GM19193 (cell line): ENCODE measurements around the gene RENBP.
A peak's percentile ranks its signal among the peaks of the same experiment; 100 is the strongest.

Experiments used
- POLR2A ChIP-seq: IDR thresholded peaks from 4 replicates; pipeline ENCODE4 v1.6.1; 2011; ENCODE audit not compliant: insufficient read depth, insufficient read length; ENCODE audit errors: extremely low read depth

The RENBP gene

DNA sequence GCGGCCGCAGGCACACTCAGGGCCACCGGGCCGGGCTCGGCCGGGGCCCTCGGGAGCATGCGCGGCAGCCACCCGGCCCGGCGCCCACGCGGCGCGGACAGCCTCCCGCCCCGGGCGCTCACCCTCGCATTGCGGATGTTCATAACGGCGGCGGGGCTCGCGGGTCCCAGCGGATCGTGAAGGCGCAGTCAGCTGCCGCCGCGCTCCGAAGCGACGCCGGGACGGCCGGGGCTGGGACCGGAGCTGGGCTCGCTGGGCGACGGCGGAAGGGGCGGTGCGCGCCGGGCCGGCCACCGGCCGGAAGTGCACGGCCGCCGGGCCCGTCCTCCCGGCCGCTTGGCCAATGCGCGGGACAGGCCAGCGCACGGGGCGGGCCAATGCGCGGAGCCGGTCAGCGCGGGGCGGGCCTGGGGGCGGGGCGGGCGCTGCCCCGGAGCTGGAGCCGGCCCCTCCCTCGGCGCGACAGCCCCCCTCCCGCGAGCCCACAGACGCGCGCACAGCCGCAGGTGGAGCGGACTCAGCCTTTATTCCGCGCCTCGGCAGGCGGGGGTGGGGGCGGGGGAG is 9.6 kb downstream of the RENBP start, which contains the start of gene NAA10:
Gene NAA10 (minus strand): TSS at position 276 of the 564 bp plus-strand sequence. CDS start 133 bp downstream, at position 143.
- TF ChIP-seq POLR2A, result peak; percentile 62

DNA sequence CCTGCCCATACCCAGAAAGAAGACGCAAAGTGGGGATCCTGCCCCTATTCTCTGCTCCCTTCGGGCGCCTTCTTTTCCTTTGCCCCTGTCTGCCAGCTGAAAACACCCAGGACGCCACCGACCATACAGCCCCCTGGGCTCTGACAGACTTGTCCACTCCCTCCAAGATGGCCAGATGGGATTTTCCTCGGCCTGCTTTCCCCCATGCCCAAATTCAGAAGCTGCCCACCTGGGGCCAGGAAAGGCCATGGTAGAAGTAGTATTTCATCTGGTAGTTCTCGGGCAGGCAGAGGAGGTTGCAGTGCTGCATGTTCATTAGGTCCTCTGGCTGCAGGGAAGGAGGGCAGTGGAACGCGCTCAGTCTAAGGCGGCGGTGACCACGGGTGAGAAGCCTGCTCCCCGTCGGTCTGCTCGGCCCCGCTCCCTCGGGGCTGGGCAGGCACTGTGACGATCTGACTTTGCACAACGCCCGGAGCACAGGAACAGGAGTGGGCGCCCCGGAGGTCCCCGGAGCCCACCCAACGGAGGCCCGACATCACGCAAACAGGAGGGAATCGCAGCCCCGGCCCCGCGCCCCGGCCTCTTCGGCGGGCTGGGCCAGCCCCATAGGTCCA is 10.2 kb downstream of the RENBP start:
- no peak for TF ChIP-seq POLR2A

DNA sequence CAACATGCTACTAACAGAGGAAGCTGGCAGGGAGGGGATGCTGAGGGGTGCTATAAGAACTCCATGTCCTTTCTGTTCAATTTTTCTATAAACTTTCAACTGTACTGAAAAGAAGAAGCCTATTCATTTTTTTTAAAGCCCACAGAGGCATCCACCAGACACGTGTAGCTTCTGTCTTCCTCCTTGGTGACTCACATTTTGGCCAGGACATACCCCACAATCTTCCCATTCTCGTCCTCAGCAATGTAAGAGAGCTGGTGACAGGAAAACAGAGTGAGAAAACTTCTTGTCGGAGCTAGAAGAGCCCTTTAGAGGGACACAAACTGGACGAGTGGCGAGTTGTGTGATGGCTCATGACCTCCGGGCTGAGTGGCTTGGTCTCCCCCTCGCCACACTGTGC is 10.7 kb downstream of the RENBP start:
- TF ChIP-seq POLR2A, result no peak

DNA sequence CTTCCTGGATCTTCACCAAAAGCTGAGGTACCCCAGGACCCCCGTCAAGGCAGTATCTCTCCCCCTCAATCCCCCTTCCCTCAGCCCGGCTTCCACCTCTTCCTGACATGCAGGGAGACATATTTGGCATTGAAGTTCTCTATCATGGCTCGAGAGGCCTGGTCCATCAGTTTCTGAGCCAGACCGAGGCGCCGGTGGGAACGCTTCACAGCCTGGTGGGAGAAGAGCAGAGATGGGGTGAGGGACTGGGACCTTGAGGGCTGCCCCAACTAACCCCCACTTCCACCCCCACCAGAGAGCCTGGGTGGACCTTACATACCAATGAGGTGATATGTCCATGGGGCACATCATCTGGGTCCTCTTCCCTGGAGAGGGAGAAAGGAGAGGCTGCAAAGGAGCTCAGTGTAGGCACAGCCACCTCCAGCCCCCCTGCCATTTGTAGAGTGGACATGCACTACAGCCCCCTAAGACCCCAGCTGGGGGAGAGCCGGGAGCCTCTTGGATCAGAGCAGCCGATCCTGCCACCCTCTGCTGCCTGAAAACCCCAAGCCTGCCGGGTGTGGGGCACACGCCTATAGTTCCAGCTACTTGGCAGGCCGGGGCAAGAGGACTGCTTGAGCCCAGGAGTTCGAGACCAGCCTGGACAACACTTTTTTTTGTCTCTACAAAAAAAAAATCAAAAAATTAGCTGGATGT is 12.1 kb downstream of the RENBP start:
- TF ChIP-seq POLR2A, result no peak

DNA sequence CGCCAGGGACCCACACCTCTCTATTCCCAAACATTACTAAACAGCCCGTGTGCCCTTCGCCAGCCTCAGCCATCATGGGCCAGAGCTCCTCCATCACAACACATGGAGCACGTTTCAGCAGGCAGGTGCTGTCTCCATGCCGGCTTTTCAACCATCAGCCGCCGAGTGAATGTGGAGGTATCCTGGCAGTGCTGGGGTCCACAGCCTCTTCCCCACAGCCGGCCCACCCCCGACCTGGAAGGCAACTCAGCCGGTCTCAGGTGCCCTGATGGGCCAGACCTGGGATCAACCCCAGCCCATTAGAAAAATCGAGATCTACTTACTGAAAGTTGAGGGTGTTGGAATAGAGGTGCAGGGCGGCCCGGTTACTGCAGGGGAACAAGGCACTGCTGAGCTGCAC is 12.7 kb downstream of the RENBP start:
- no peak for TF ChIP-seq POLR2A

DNA sequence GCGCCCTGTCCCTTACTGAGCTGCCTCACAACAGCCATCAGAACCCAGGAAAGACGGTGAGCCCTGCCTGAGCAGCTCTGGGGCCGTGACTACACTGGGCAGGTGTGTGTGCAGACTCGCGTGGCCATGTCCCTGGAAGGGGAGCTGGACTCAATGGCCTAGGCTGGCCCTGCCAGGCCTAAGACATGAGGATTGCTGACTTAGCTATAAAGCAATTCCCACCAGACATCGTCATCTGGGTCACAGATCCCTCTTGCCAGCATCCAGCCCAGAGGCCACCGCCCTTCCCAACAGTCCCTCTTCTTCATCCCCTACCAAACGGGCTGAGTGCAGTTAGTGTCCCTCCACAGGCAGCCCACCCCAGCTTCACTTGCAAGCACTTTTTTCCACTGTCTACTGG is 13.3 kb downstream of the RENBP start:
- TF ChIP-seq POLR2A, result no peak

DNA sequence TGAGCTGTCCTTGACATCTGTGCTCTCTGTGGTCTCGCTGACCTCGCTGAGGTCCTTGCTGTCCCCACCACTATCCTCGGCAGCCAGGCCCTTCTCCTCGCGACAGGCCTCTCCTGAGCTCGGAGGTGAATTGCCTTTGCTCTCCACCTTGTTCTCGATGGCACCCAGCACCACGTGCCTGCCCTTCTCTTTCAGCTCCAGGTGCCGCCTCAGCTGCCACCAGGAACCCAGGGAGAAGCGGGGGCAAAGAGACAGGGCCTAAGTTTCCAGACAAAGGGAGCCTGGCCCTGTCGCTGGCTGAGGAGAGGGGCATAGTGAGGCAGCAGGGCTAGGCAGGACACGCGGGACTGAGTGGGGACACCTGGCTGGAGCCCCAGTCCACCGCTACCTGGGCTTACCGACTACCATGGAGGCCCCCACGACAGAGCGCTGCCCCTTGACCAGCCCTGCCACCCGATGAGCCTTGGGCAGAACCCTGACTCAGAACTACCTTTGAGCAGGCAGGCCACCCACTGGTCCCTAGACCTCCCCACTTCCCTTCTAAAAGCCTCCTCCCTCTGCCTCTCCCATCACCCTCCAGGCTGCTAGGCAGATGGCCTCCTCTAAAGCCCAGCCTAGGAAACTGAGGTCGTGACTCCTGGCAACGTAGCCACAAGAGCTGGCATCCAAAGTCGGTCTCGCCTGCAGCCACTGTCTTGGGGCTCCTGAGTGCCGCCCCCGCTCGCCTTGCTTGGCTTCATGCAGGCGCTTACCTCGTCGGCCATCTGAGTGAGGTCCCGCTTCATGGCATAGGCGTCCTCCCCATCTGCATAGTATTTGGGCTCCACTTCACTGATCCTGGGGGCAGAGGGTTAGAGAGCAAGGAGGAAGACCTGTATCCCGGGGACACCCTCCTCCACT is 14.2 kb downstream of the RENBP start:
- no peak for TF ChIP-seq POLR2A

DNA sequence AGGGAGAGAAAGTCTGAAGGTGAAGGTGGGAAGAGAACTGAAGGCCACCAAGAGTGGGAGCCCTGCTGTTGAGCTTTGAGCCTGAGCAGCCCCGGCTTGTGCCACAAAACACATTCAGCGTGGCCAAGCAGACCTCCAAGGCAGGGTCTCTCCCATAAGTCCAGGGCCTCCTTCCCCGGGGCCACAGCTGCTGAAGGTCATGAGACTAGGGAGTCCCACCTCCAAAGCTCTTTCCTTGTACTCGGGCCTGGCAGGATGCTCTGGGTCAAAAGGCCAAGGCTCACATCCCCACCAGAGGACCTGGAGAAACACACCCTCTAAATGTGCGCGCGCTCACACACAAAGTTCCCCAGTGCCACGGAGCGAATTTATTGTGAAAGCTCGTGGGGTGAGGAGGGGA is 14.9 kb downstream of the RENBP start:
- no peak for TF ChIP-seq POLR2A

DNA sequence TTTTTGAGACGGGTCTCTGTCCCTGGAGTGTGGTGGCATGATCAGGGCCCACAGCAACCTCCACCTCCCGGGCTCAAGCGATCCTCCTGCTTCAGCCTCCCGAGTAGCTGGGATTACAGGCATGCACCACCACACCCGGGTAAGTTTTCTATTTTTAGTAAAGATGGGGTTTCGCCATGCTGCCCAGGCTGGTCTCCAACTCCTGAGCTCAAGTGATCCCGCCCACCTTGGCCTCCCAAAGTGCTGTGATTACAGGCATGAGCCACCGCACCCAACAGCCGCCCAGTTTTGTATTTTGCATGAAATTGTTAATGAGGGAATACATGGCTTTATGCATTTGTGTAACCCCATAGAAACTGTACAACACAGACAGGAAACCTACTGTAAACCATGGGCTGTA is 15.6 kb downstream of the RENBP start:
- TF ChIP-seq POLR2A, result no peak

DNA sequence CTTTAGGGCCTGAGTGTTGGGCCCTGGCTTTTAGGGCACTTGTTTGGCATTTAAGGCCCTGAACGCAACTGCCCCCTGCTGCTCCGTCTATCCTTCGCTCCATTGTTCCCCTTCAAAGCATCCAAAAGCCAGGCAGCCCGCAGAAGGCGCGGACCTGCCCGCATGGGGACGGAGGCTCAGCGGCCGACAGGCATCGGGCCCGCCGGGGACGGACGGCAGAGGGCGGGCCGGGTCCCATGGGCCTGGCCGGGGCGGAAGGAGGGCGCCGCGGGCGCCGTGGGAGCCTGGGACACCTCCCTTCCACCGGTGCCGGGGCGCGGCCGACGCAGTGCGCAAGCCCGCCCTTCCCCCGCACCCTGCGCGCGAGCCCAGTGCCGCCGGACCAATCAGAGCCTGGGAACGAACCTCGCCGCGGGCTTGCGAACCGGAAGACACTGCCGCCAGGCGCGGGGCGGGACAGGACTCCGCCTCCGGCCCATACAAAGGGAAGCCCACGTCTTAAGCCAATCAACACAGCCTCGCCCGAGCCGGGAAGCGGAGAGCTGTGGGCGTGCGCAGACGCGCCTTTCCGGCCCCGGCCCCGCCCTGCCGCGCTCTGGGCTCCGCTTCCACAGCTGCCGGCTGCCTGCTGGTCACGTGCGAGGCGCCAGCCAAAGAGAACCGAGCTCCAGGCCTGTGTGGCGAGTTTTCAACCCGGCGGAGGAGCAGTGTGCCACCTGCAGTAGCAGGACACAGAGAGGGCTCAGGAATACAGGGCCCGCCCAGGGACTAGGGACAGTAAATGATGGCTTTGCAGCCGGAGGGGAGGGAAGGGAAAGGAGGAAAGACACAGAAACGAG is 16.3 kb downstream of the RENBP start:
- TF ChIP-seq POLR2A, result peak; percentile 63

DNA sequence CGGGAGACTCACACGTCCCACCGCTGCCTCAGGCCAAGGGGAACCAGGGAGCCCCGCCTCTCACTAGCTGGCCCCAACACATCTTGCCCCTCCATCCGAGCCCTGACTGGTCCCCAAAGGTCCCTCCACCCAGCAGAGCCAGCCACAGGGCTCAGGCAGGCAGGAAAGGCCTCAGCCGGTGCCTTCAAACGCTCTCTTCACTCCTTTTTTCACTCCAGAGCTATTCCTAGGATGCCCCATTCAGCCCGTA is 16.8 kb downstream of the RENBP start:
- no peak for TF ChIP-seq POLR2A

DNA sequence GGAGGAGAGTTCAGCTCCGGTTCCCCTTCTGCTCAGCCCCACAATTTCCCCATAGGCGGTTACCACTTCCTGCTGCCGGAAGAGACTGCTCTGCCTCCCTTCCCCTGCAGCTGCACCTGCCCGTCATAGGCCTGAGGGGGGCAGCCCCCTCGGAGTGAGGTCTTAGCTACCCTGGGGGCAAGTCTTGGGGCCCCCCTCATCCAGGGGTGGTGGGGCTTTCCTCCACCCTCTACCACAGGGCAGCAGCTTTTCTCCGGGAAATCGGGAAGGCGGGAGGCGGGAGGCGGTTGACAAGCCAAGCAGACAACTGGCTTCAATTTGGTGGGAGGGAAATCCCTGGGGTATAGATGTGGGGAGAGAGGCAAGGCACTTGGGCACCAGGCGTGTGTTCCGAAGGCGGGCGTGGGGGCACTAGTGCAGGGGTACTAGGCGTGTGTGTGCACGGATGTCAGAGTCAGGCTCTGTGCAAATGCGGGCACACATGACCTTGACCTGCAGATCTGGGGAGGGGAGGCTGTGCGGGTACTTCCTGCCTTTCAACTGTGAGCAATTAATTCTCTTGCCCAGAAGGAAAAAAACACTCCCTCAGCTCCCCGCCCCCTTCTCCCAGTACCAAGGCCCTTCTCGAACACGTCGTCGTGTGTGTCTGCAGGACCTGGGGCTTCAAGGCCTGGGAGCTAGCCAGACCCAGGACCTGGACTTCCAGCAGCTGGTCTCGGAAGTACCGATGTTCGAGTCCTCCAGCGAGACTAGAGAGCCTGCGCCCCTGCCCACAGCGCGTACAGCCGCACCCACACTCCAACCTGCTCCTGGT is 17.4 kb downstream of the RENBP start:
- peak; percentile 16 for TF ChIP-seq POLR2A

DNA sequence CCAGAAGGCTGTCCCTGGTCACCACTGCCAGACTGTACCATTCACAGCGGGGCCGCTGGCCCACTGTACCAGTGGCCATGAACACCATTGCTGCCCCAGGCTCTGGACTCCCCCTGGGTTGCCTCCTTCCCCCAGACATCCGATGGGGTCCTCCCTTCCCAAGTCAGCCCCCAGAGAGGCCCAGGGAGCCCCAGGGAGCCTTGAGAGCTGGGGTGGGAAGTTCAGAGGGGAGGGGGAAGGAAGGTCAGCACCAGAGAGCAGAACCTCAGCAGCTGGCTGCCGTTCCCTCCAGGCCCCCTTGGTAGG is 17.9 kb downstream of the RENBP start:
- peak; percentile 65 for TF ChIP-seq POLR2A
